Vagina (tissue), 2 donors: ENCODE measurements around the gene SMDT1. TPM values are rescaled to one million over a fixed set of nuclear protein-coding genes. Genes with fewer than 3 reads are reported as not detected.
"Not testable (repeated sequence)": the region's sequence is repeated elsewhere in the genome, so short reads cannot be mapped to it uniquely, and the experiment has no call there.

Experiments used
- DNase-seq, 2 donors: peaks; one replicate each; pipeline ENCODE4 v3.0.0-alpha.2; 2017; ENCODE audit errors: extremely low spot score in 2 of 2
- H3K27ac ChIP-seq: fragments of 200-600 bp; sonication (generic); one replicate; pipeline ENCODE4 v1.5.1; 2019
- H3K27me3 ChIP-seq: fragments of 200-600 bp; sonication (generic); one replicate; pipeline ENCODE4 v1.5.1; 2019
- H3K36me3 ChIP-seq, 2 donors: fragments of 200-600 bp; sonication (generic); one replicate each; pipeline ENCODE4 v1.5.1; 2017 to 2019
- H3K4me1 ChIP-seq: fragments of 200-600 bp; sonication (generic); one replicate; pipeline ENCODE4 v1.5.1; 2019
- H3K4me3 ChIP-seq, 2 donors: fragments of 200-600 bp; sonication (generic); 1 replicate in 1 of 2; 2 replicates in 1 of 2; pipeline ENCODE4 v1.5.1; 2016 to 2019
- H3K9me3 ChIP-seq: fragments of 200-600 bp; sonication (generic); one replicate; pipeline ENCODE4 v1.5.1; 2019
- POLR2A ChIP-seq, 2 donors: fragments of 450-650 bp; IDR thresholded peaks; one replicate each; pipeline ENCODE4 v1.6.1; 2017; ENCODE audit warnings: antibody characterized with exemption in 2 of 2, mild to moderate bottlenecking in 2 of 2, moderate library complexity in 2 of 2
- POLR2AphosphoS5 ChIP-seq, 2 donors: sonication (generic); formaldehyde crosslinking; IDR thresholded peaks; one replicate each; pipeline ENCODE4 v1.9.0; 2017; ENCODE audit warnings: antibody characterized with exemption in 2 of 2, mild to moderate bottlenecking in 2 of 2, low read depth in 1 of 2; ENCODE audit not compliant: insufficient read depth in 1 of 2
- intact Hi-C: fragments of 100-400 bp; cut with DNase I; formaldehyde crosslinking; loops from one replicate; pipeline ENCODE4 v1.15.1; 2023
- total RNA-seq: library from RNA; depleted of rRNA; stranded (reverse); fragments of >200 nt; gene quantifications from one replicate; pipeline ENCODE4 v1.2.3, GENCODE V29; 2016
- TF ChIP-seq, protein P1 (sequence below), 3 experiments: fragments of 450-650 bp in 2 of 3; fragments of 200-600 bp in 1 of 3; sonication (generic) in 1 of 3; IDR thresholded peaks; one replicate each; pipeline ENCODE4 v1.5.1; 2017 to 2019; ENCODE audit warnings: antibody characterized with exemption in 3 of 3, mild to moderate bottlenecking in 2 of 3, moderate library complexity in 2 of 3

The SMDT1 gene
- total RNA-seq, 1 donor from 2014 or later: 40.3 TPM

DNA sequence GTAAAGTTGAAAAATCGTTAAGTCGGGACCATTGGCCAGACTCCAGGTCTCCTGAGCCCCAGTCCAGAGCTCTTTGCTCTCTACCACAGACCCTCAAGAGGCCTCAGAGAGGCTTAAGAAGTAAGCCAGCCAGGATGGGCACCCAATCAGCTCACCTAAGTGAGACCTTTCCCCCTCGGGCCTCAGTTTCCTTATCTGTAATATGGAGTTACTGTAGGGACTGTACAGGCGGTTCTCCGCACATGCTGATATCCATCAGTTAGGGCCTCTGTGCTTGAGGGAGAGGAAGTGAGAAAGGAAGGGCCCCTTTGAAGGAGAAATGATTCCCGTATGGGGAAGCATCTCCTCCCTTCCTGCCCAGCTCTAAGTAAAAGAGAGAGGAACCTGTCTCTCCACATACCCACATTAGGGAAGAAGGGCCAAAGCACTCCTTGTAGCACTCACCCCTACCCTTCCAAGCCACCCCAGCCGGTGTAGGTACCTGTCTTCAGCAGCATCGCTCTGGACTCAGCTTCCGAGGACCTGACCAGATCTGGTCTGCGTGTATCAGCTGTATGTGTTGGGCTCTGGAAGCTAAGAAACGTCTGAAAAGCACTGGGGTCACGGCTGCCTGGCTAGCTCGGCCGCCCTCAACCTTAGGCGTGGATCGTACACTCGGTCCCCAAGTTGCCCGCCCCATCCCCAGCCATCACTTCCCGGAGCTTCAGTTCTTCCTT is 9.5 kb upstream of the SMDT1 start:
- no peak for DNase-seq
- Histone ChIP-seq H3K27me3 (no peaks in the 10 kb centered on the region), H3K4me1 (peaks cover 37% of the 10 kb centered on the region), H3K36me3 (peaks cover 0 to 17% of the 10 kb centered on the region in 2 donors), H3K4me3 (peak overlapping the region; percentile 64 to 66), H3K9me3 (no peaks in the 10 kb centered on the region), H3K27ac (peak overlapping the region; percentile 86)
- intact Hi-C loops: loop anchor here (10.0 kb wide), 1 partner anchor 375 kb away; no protein-coding TSS in a partner anchor
- TF ChIP-seq POLR2A (IDR thresholded peaks at IDR 0.05) (no peak), POLR2AphosphoS5 (IDR thresholded peaks at IDR 0.05; ENCODE audit: insufficient read depth in 1 of 2, low read depth in 1 of 2) (no peak)
- TF ChIP-seq, protein P1, sequence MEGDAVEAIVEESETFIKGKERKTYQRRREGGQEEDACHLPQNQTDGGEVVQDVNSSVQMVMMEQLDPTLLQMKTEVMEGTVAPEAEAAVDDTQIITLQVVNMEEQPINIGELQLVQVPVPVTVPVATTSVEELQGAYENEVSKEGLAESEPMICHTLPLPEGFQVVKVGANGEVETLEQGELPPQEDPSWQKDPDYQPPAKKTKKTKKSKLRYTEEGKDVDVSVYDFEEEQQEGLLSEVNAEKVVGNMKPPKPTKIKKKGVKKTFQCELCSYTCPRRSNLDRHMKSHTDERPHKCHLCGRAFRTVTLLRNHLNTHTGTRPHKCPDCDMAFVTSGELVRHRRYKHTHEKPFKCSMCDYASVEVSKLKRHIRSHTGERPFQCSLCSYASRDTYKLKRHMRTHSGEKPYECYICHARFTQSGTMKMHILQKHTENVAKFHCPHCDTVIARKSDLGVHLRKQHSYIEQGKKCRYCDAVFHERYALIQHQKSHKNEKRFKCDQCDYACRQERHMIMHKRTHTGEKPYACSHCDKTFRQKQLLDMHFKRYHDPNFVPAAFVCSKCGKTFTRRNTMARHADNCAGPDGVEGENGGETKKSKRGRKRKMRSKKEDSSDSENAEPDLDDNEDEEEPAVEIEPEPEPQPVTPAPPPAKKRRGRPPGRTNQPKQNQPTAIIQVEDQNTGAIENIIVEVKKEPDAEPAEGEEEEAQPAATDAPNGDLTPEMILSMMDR (IDR thresholded peaks at IDR 0.05): no peak

DNA sequence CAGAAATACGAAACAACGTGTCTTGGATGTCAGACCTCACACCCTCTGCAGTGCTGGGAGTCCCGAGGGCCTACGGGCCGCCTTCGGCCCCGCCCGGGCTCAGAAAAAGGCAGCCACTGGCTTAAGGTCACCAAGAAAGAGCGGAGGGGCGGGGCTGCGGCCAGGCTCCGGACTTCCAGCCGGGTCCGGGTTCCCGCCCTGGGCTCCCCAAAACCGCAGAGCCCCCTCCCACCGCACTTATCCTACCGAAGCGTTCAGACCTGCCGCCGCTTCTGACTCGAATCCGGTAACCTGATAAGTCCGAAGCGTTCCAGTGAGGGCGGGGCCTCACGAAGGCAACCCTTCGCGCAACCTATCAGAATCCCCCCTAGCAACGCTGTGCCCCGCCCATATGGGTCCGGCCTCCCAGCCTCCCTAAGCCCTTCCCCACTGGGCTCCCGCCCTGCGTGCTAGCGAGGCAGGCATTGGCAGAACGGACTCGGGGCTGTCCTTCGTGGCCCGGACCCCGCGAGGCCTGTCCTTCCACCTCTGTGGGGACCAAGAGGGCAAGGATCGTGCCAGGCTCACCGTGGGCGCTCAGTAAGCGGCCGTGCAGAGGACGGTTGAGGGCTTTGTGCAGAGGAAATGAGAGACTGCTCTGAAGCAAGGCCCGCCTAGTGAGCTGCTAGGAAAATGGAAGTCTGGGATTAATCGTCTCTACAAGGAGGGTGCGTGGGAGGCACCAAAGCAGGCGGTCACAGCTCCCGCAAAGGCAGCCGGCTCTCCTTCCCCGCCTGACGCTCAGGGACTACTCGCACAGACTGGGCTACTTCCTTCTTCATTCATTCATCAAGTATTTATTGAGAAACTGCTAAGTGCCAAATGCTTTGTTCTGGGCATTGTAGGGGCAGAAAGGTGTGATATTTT is 8.7 kb upstream of the SMDT1 start, which contains the start of gene NAGA:
Gene NAGA, minus strand, starts transcription at position 296 of the 906 bp plus-strand sequence. CDS start 515 bp downstream, outside the sequence.
- Histone ChIP-seq H3K27ac (peak within 1 kb of the TSS; percentile 86), H3K36me3 (peaks cover 0 to 17% of the 10 kb centered on the region in 2 donors), H3K27me3 (no peaks in the 10 kb centered on the region), H3K9me3 (no peaks in the 10 kb centered on the region), H3K4me3 (peak within 1 kb of the TSS; percentile 64 to 66), H3K4me1 (peaks cover 44% of the 10 kb centered on the region)
- TF ChIP-seq POLR2A (IDR thresholded peaks at IDR 0.05) (peak in 1 of 2 donors; percentile 64), POLR2AphosphoS5 (IDR thresholded peaks at IDR 0.05; ENCODE audit: insufficient read depth in 1 of 2, low read depth in 1 of 2) (peak; percentile 87 to 99)
- TF ChIP-seq, protein P1 (IDR thresholded peaks at IDR 0.05): no peak
- DNase-seq: peak in 1 of 2 donors; percentile 96
- intact Hi-C loops: loop anchor here (10.0 kb wide), 1 partner anchor 374 kb away; no protein-coding TSS in a partner anchor

DNA sequence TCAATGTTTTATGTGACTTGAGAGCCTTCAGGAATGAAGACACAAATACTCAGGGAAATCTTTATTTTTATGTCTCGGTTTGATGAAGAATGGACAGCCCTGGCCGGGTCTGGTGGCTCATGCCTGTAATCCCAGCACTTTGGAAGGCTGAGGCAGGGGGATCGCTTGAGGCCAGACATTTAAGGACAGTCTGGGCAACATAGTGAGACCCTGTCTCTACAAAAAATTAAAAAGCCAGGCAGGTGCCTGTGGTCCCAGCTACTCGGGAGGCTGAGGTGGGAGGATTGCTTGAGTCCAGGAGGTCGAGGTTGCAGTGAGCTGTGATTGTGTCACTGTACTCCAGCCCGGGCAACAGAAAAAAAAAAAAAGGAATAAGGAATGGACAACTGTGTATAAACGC is 8.0 kb upstream of the SMDT1 start:
- peak in 1 of 2 donors; percentile 67 for DNase-seq

DNA sequence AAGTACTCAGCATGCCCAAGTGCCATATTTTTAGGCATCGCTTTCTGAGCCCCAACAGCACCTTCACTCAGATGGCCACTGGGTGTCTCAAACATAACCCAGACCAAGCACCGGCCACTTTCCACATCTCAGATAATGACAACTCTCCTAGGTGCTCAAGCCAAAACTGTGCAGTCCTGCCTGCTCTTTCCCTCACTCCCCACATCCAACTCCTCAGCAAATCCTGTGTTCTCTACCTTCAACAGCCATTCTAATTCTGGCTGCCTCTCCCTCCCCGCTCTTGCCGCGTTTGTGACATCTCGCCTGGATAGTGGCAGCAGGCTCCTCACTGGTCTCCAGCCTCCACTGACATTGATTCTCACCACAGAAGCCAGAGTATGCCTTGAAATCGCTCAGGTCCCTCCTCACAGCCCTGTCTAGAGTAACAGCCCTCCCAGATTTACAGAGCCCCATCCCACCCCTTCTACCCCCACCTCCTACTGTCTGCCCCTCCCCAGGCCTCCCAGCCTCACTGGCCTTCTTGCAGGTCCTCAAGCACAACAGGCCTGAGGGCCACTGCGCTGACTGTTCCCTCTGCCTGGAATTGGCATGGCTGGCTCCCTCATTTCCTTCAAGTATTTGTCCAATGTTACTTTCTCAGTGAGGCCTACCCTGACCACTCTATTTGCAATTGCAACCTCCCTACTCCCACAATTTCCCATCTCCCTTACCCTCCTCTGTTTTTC is 6.7 kb upstream of the SMDT1 start:
- intact Hi-C loops: loop anchor here (10.0 kb wide), 1 partner anchor 372 kb away; no protein-coding TSS in a partner anchor
- Histone ChIP-seq H3K9me3 (no peaks in the 10 kb centered on the region), H3K36me3 (peaks cover 0 to 11% of the 10 kb centered on the region in 2 donors), H3K27me3 (no peaks in the 10 kb centered on the region), H3K4me1 (peaks cover 51% of the 10 kb centered on the region), H3K27ac (no peak overlapping the region), H3K4me3 (no peak overlapping the region)
- no peak for DNase-seq
- TF ChIP-seq POLR2AphosphoS5 (IDR thresholded peaks at IDR 0.05; ENCODE audit: insufficient read depth in 1 of 2, low read depth in 1 of 2): no peak
- TF ChIP-seq, protein P1 (IDR thresholded peaks at IDR 0.05): no peak
- no peak for TF ChIP-seq POLR2A (IDR thresholded peaks at IDR 0.05)

More for the DNA sequence above, 8.0 kb upstream of the SMDT1 start:
- H3K27ac ChIP-seq: peak overlapping the region; percentile 86
- peak overlapping the region; percentile 64 to 66 for H3K4me3 ChIP-seq
- H3K27me3 ChIP-seq, H3K9me3 ChIP-seq: not testable (repeated sequence)
- H3K36me3 ChIP-seq: peaks cover 0 to 13% of the 10 kb centered on the region in 2 donors
- intact Hi-C loops: loop anchor here (10.0 kb wide), 1 partner anchor 373 kb away; no protein-coding TSS in a partner anchor
- H3K4me1 ChIP-seq: peaks cover 44% of the 10 kb centered on the region
